Natural killer cell (primary cell): ENCODE results near the gene ELOF1. TPM values are rescaled to one million over a fixed set of nuclear protein-coding genes. Genes with fewer than 3 reads are reported as not detected.
"Not testable (repeated sequence)": the region's sequence is repeated elsewhere in the genome, so short reads cannot be mapped to it uniquely, and the experiment has no call there.

Source experiments
- ATAC-seq, 3 donors: fragments of 150-1000 bp in 2 of 3; fragments of 200-7000 bp in 1 of 3; cut with Tn5 transposase; 1 replicate in 1 of 3; 2 replicates in 2 of 3; pipeline ENCODE4 v1.10.0; 2021; ENCODE audit warnings: mild to moderate bottlenecking in 2 of 3, moderate library complexity in 2 of 3
- DNase-seq, 2 donors: peaks; one replicate each; pipeline versions ENCODE4 v3.0.0 to v3.0.0-alpha.2; 2013 to 2021; ENCODE audit warnings: mixed read lengths in 1 of 2
- H3K27ac ChIP-seq: one replicate; pipeline ENCODE4 v1.5.1; 2013; ENCODE audit warnings: mild to moderate bottlenecking, low read length
- H3K27me3 ChIP-seq: one replicate; pipeline ENCODE4 v1.6.1; 2013; ENCODE audit warnings: low read length; ENCODE audit not compliant: control insufficient read depth, insufficient read depth
- H3K36me3 ChIP-seq: one replicate; pipeline ENCODE4 v1.6.1; 2013; ENCODE audit warnings: low read length; ENCODE audit not compliant: control insufficient read depth, insufficient read depth
- H3K4me1 ChIP-seq: one replicate; pipeline ENCODE4 v1.6.1; 2013; ENCODE audit warnings: low read length; ENCODE audit not compliant: control insufficient read depth, insufficient read depth
- H3K4me3 ChIP-seq: one replicate; pipeline ENCODE4 v1.5.1; 2013; ENCODE audit warnings: low read length
- H3K9me3 ChIP-seq: one replicate; pipeline ENCODE4 v1.6.1; 2013; ENCODE audit warnings: low read length; ENCODE audit not compliant: control insufficient read depth, insufficient read depth
- H3K27ac Mint-ChIP-seq, 2 donors: one replicate each; pipeline ENCODE4 v1.8.0; 2022; ENCODE audit warnings: mild to moderate bottlenecking in 2 of 2, mixed read lengths in 2 of 2, moderate library complexity in 1 of 2
- H3K27me3 Mint-ChIP-seq, 2 donors: one replicate each; pipeline ENCODE4 v1.8.0; 2022; ENCODE audit warnings: low read depth in 2 of 2, mixed read lengths in 2 of 2
- H3K36me3 Mint-ChIP-seq: one replicate; pipeline ENCODE4 v1.8.0; 2022; ENCODE audit warnings: mixed read lengths
- H3K4me1 Mint-ChIP-seq, 2 donors: one replicate each; pipeline ENCODE4 v1.8.0; 2022; ENCODE audit warnings: mixed read lengths in 2 of 2
- H3K4me3 Mint-ChIP-seq: one replicate; pipeline ENCODE4 v1.8.0; 2022; ENCODE audit warnings: mild to moderate bottlenecking, moderate library complexity, mixed read lengths
- H3K9me3 Mint-ChIP-seq, 2 donors: one replicate each; pipeline ENCODE4 v1.8.0; 2022; ENCODE audit warnings: mixed read lengths in 2 of 2
- CTCF ChIP-seq: fragments of 200-600 bp; IDR thresholded peaks from one replicate; pipeline ENCODE4 v1.8.0; 2022; ENCODE audit warnings: antibody characterized with exemption
- WGBS: methylation state at CpG from one replicate; pipeline ENCODE4 v1.1.7; 2013; ENCODE audit warnings: missing lambda C conversion rate; ENCODE audit not compliant: insufficient coverage; 5-methylcytosine and 5-hydroxymethylcytosine counted together
- intact Hi-C: fragments of 100-400 bp; cut with micrococcal nuclease; formaldehyde crosslinking; loops from one replicate; pipeline ENCODE4 v1.14.2; 2022
- total RNA-seq, 4 donors: library from RNA; stranded (reverse); fragments of 120-200 nt in 1 of 4; gene quantifications; one replicate each; pipeline versions ENCODE4 v1.2.3 to v1.2.4, GENCODE V29; 2013 to 2022

The ELOF1 gene
- total RNA-seq: 10 to 100 TPM; 46.4 to 54.2 (median 50.0) TPM
- 49.0 TPM for total RNA-seq (2013)

GRCh38 chr19:11558881-11559828, at the start of gene ELOF1:
ELOF1 (minus strand) TSS chr19:11559230; CDS start chr19:11554347, 4,883 bp downstream.
- Histone ChIP-seq H3K36me3 (peaks cover 6% of the 10 kb centered on the region), H3K4me1 (peaks cover 28% of the 10 kb centered on the region), H3K9me3 (no peaks in the 10 kb centered on the region), H3K4me3 (peak within 1 kb of the TSS; percentile 73), H3K27ac (peak within 1 kb of the TSS; percentile 82), H3K27me3 (no peaks in the 10 kb centered on the region)
- Mint-ChIP-seq H3K4me3 (peak within 1 kb of the TSS; percentile 98), H3K4me1 (peaks cover 28 to 43% of the 10 kb centered on the region in 2 donors), H3K27ac (peak within 1 kb of the TSS; percentile 92 to 96), H3K9me3 (no peaks in the 10 kb centered on the region), H3K27me3 (no peaks in the 10 kb centered on the region), H3K36me3 (no peaks in the 10 kb centered on the region)
- TF ChIP-seq CTCF: no peak
- intact Hi-C loops: loop anchor here (1.0 kb wide), 1 partner anchor 23 kb away; no protein-coding TSS in a partner anchor
- DNase-seq: peak; percentile 90 to 99
- WGBS: 2% methylated on average over 57 of the region's 57 CpGs
- peak; percentile 94 to 96 (median 95) for ATAC-seq

DNA sequence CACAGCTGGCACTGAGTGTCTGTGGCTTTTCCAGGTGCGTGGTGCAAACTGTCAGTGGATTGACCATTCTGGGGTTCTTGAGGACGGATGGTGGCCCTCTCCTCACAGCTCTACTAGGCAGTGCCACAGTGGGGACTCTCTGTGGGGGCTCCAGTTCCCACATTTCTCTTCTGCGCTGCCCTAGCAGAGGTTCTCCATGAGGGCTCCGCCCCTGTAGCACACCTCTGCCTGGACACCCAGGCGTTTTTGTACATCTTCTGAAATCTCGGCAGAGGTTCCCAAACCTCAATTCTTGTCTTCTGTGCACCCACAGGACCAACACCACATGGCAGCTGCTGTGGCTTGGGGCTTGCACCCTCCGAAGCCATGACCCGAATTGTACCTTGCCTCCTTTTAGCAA, 47.5 kb upstream of the ELOF1 start:
- no peak overlapping the region for H3K4me3 Mint-ChIP-seq
- ATAC-seq: no peak

GRCh38 chr19:11599704-11600103, 40.7 kb upstream of the ELOF1 start:
- H3K4me3 Mint-ChIP-seq, H3K27ac ChIP-seq, H3K27ac Mint-ChIP-seq, H3K9me3 Mint-ChIP-seq, H3K4me3 ChIP-seq, intact Hi-C loops, ATAC-seq, H3K27me3 ChIP-seq, H3K9me3 ChIP-seq, H3K36me3 ChIP-seq, H3K27me3 Mint-ChIP-seq, DNase-seq, H3K36me3 Mint-ChIP-seq: not testable (repeated sequence)
- peaks cover 16% of the 10 kb centered on the region for H3K4me1 ChIP-seq
- H3K4me1 Mint-ChIP-seq: peaks cover 34 to 37% of the 10 kb centered on the region in 2 donors
- 70% methylated on average over 8 of the region's 8 CpGs for whole genome bisulfite sequencing

More for the DNA sequence above, 47.5 kb upstream of the ELOF1 start:
- H3K4me1 Mint-ChIP-seq: peaks cover 15 to 24% of the 10 kb centered on the region in 2 donors
- H3K4me1 ChIP-seq: no peaks in the 10 kb centered on the region
- no peaks in the 10 kb centered on the region for H3K36me3 Mint-ChIP-seq
- peaks cover 3% of the 10 kb centered on the region for H3K36me3 ChIP-seq
- H3K27me3 Mint-ChIP-seq: no peaks in the 10 kb centered on the region
- peaks cover 8% of the 10 kb centered on the region for H3K9me3 ChIP-seq
- intact Hi-C loops: no loop called here
- no peak for DNase-seq
- H3K27me3 ChIP-seq: no peaks in the 10 kb centered on the region
- no peak for TF ChIP-seq CTCF
- no peaks in the 10 kb centered on the region for H3K9me3 Mint-ChIP-seq
- H3K27ac Mint-ChIP-seq: no peak overlapping the region
- no peak overlapping the region for H3K27ac ChIP-seq
- WGBS: 99% methylated on average over 8 of the region's 8 CpGs
- no peak overlapping the region for H3K4me3 ChIP-seq

- H3K9me3 ChIP-seq: no peaks in the 10 kb centered on the region
- no peak for ATAC-seq
- H3K4me1 ChIP-seq: peaks cover 16% of the 10 kb centered on the region
- no peaks in the 10 kb centered on the region for H3K9me3 Mint-ChIP-seq
- H3K4me1 Mint-ChIP-seq: peaks cover 30 to 37% of the 10 kb centered on the region in 2 donors
- no peak for TF ChIP-seq CTCF
- peak overlapping the region; percentile 71 to 94 for H3K27ac Mint-ChIP-seq
- H3K36me3 Mint-ChIP-seq: no peaks in the 10 kb centered on the region
- no peak for DNase-seq
- H3K4me3 ChIP-seq: no peak overlapping the region
- peak overlapping the region; percentile 68 for H3K4me3 Mint-ChIP-seq
- no peaks in the 10 kb centered on the region for H3K27me3 ChIP-seq
- no peaks in the 10 kb centered on the region for H3K36me3 ChIP-seq
- WGBS: 96% methylated on average over 2 of the region's 2 CpGs
- intact Hi-C loops: no loop called here
- no peak overlapping the region for H3K27ac ChIP-seq
- H3K27me3 Mint-ChIP-seq: no peaks in the 10 kb centered on the region
Observed at GRCh38 chr19:11598746-11599145, 39.7 kb upstream of the ELOF1 start.
